GM21423 (cell line): Measurements from ENCODE around the gene ATL2.
"Not testable (repeated sequence)": the region's sequence is repeated elsewhere in the genome, so short reads cannot be mapped to it uniquely, and the experiment has no call there.

Experiments
- ATAC-seq: cut with Tn5 transposase; IDR thresholded peaks from one replicate; pipeline ENCODE4 v1.9.1; 2021; ENCODE audit warnings: mild to moderate bottlenecking, moderate library complexity; ENCODE audit not compliant: unreplicated experiment

Gene ATL2

DNA sequence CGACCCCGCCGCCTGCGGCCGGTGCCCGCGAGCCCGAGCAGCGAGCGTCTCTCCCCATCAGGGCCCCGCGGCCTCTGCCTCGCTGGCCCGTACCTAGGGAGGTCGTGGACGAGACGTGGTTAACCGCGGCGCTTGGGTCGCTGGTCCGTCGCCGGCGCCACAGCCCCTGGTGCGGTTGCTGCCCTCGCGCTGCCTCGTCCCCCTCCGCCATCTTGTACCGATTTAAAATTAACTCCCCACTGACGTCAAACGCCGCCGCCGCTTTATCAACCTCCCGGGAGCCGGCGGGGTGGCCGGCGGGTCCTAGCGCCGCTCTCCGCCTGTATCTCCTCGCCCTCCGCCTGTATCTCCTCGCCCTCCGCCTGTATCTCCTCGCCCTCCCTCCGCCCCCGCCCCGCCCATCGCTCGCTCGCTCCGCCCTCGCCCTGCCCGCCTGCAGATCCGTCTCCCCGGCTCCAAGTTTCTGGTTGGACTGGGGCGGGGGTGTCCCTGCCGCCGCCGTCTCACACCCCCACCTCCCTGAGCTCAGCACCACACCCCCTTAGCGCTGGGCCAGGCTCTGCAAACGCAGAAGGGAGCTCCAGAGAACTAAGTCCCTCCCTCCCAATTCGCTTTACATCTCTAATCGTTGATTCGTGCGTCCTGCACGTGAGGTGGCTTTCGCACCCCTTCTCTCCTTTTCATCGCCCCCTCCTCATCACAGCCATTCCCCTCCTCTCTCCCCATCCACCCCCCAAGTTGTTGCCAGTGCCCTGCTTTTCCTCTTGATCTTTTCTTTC, at the start of gene ATL2:
TSS of gene ATL2 (minus strand) at position 224 of the 779 bp plus-strand sequence. CDS start at position 211, 13 bp downstream.
- peak; percentile 85 for ATAC-seq

DNA sequence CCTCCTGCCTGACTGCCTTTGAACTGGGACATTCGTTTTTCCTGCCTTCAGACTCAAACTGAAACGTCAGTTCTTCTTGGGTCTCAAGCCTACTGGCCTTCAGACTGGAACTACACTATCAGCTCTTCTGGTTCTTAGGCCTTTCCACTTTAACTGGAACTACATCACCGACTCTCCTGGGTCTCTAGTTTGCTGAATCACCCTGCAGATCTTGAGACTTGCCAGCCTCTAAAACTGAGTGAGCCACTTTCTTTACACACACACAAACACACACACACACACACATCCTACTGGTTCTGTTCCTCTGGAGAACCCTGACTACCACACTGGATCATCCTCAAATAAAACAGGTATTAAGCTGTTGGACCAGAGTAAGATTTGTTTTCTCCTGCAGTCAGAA, 46.7 kb upstream of the ATL2 start:
- no peak for ATAC-seq

DNA sequence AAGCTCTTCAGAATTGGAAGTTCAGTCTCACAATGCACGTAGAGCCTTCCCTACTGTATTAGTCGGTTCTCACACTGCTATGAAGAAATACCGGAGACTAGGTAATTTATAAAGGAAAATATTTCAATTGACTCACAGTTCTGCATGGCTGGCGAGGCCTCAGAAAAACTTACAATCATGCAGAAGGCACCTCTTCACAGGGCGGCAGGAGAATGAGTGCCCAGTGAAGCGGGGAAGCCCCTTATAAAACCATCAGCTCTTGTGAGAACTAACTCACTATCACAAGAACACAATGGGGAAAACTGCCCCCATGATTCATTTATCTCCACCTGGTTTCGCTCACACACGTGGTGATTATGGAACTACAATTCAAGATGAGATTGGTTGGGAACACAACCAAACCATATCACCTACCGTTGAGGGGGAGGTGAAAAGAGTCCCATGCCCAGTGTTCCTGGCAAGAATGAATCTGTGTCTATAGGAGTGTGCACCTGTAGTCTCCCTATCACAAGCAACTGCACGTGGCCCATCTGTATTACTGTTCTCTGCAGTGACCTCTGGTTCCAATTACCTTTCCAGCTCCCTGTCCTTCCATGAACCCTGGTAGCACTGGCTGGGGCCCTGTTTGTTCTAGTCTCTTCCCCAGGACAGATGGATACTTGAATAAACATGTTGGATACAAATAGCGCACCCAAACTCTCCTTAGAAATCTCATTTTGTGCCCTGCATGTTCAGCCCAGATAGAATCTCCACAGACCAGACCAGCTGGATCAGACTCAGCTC, 44.4 kb upstream of the ATL2 start:
- ATAC-seq = no peak

DNA sequence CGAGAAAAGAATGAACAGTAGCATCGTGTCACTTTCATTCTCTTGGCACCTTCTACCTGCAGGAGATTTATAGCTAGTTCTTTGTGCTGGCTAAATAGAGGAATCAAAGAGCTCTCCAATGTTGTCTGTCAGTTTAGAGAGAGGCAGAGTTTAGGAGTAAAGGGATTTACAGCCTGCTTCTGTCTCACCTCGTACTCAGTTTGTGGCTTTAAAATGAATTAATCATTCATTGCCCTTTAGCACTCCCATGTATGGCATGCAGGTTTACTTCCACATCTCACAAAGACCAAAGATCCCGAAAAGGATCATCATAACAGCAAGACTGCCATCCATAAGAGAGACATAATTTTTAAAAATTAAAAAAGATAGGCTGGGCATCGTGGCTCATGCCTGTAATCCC, 42.4 kb upstream of the ATL2 start:
- ATAC-seq = no peak

DNA sequence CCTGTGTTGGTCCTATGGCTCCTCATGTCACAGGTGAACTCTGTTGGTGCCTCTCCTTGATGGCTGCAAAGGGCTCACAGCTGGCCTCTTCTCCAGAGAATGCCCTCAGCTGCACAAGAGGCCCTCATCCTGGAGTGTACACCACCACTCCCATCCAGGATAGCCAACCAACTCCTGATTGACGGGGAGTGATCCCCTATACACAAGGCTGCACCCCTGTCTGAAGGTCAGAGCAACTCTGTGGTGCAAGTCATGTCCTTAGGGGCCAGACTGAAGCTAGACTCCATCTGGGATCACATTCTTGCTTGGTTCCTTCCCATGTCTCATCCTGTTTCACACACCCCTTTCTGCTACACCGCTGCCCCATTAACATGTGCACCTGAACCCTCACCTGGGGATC, 41.7 kb upstream of the ATL2 start:
- no peak for ATAC-seq

DNA sequence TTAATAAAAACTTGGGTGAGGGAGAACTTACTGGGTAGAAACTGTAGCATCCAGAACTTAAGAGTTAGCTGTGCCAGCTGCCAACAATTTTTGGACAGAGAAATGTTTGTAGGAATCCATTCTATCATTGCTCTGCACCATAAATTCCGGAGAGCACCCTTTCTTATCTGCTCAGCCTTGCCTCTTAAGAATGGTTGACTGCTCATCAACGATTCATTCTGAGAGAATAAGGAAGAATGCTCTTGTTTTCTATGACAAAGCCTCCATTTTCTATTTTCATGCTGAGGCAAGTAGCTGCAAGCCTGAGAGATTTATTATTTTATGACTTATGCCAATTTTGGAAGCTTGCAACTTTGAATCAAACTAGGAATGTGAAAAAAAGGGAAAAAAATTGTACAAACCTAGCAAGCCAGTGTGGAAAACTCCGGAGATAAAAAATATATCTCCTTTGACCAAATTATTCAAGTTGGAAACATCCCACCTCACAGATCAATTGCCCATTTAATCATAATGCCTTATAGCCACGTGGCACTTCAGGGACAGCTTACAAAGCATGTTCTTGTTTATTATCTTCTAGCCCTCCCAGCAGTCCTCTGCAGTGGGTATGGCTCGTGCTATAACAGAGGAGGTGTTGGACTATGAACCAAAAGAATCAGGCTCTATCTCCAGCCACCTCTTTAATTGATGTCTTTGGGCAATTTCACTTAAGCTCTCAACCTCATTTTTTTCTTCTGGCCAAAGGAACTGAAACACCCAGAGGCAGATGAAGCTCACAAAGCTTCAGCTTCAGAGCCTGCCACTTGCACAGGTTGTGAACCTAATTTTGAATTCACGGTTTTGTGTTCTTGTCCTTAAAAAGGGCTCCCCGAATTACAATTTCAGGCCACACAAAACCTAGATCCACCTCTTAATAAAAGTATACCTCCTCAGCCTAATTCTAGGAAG, 40.9 kb upstream of the ATL2 start:
- no peak for ATAC-seq

DNA sequence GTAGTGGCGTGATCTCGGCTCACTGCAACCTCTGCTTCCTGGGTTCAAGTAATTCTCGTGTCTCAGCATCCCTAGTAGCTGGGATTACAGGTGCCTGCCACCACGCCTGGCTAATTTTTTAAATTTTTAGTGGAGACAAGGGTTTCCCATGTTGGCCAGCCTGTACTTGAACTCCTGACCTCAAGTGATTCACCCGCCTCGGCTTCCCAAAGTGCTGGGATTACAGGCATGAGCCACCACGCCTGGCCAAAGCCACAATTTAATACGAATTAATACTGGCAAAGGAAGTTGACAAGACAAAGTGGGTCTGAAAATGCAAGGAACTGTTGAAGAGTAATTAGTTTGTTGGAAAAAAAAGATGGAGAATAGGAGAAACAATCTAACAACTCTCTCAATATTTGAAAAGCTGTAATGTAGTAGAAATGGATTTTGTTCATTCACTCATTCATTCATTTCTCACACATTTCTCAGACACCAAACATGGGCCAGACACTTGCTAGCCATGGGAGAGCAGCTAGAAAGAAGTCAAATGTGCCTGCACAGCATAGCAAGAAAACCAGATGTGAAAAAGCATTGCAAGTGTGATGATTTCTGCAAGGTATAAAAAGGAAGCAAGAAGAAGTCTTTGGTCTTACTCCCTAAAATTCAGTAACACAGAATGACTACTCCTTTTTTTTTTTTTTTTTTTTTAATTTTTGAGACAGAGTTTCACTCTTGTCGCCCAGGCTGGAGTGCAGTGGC, 39.4 kb upstream of the ATL2 start:
- no peak for ATAC-seq

DNA sequence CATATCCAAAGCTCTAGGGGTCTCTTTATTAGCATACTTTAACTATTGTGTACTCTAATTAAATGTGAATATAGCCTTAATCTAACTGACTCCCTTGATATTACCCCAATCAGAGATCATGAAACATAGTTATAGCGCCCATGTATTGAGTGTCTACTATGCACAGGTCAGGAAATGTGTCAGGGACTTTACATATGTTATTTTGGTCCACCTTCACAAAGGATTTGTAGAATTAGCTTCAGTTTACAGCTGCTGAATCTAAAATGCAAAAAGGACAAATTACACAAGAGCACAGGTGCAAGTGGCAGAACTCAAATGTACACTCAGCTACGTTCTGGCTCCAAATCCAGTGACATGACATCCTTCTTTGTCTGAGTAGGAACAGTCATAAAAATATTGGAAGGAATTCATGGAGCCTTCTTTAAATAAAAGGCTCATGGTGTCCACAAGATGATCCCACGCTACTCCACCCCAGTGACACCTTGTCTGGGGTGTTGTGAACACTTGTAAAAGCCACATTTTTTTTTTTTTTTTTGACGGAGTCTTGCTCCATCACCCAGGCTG, 38.7 kb upstream of the ATL2 start:
- ATAC-seq = no peak

DNA sequence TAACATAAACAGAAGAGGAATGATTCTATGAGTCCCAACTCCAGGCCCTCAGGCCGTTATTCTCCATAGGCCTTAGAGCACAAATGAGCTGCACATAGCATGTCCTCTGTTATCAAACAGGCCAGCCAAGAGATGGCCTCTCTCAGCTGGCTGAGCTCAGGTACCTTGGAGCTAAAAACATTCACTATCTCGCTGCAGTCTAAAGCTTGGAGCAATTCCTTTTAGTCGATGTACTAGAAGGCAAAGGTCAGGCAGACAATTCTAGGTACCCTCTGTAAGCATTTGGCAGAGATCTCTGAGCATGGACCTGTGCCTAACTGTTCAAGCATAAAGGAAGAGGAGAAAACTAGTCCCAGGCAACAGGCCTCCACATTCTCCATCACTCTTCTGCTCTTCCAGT, 38.0 kb upstream of the ATL2 start:
- no peak for ATAC-seq

DNA sequence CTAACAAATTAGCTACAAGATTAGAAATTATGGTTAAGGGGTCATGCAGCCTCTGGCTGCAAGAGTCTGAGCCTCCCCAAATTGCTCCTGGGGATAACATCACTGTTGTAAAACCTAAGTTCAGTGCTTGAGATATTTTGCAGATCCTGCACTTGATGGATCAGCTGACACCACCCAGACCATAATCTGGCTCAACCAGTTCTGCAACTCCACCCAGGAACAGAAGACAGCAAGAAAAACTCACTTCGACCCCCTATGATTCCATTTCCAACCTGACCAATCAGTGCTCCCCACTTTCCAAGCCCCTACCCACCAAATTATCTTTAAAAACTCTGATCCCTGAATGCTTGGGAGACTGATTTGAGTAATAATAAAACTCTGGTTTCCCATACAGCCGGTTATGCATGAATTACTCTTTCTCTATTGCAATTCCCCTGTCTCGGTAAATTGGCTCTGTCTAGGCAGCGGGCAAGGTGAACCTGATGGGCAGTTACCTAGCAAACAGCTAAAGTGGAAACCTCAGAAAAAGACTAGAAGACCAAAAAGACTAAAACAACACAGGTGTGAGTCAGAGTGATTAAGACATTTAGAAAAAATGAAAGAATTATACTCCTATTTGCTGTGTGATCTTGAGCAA, 35.3 kb upstream of the ATL2 start:
- ATAC-seq = not testable (repeated sequence)

DNA sequence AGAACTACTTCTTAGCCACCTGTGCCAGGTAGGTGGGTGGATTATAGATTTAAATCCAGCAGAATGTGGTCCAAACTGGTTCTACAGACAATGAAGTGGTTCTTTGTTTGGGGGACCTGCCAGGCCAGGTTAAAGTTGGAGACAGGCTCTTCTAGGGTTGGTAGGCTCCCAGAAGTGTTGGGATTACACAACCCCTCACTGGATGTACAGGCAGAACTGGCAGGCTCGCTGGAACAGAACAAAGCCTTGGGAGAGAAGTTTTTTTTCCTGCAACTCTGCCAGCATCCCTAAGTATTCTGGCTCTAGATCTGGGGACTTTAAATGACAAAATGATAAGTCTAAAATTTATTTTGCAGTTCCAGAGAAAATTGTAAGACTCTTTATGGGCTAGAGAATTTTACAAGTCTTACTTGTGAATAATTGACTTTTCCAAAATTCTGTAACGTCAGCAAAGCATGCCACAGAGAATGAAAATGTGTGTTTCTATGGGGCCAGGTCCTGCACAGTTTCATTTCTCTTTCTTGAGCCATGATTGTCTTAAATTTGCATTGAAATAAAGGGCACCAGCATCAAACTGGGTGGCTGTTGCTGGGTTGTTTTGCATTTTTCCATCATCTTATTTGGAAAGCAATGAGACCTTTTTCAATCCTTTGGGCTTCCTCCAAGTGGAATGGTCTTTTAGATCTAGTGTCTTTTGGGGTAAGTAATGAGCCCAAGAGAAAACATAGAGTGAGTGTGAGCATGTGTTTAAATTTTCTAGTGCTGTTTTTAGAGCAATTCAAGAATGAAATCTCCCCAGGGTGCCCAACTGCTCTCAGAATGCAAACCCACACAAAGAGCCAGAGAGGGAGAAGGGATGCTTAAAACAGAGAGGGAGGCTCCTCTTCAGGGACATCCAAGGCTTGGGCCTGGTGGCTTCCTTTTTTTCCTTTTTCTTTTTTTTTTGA, 32.4 kb upstream of the ATL2 start:
- ATAC-seq = peak; percentile 64

DNA sequence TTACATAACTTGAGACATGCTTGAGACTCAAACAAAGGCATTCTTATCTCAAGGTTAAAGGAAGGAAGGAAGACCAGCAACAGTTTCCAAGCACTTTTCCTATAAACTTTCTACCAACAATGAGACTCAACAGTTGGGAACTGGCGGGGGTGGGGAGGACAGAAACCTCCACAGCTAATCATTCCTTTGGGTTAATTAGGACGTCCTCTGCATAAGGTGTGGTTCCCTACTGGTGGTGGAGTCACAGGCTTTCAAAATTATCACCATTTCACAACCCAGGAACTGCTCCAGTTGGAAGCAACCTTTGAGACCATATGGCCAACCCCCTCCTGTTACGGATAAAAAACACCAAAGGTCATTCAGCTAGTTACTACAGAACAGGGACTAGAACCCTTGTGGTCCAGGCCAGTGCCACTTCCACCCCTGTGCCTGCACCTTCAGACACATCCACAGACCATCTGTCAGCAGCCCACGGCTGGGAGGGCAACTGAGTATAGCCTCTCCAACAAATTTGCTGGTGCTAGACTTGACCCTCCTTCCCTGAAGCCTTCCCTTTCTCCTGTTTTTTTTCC, 30.1 kb upstream of the ATL2 start:
- ATAC-seq = no peak

DNA sequence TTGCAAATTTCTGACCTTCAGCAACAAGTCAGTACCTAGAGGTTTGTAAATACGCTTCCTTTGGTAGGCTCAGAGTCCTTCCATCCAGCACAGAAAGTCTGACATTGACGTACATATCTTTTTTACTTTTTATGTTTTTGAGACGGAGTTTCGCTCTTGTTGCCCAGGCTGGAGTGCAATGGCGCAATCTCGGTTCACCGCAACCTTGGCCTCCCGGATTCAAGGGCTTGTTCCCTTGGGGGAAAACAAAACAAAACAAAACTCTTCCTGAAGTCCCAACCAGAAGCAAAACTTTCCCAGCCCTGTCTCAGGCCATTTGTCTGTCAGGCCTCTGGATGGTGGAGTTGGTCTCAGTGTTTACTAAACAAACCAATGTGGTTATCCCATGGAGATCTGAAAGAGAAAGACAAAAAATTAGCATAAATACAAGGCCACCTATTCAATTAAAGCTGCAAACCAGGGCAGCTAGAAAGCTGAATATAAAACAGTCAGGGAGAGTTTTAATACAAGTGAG, 29.6 kb upstream of the ATL2 start:
- no peak for ATAC-seq

DNA sequence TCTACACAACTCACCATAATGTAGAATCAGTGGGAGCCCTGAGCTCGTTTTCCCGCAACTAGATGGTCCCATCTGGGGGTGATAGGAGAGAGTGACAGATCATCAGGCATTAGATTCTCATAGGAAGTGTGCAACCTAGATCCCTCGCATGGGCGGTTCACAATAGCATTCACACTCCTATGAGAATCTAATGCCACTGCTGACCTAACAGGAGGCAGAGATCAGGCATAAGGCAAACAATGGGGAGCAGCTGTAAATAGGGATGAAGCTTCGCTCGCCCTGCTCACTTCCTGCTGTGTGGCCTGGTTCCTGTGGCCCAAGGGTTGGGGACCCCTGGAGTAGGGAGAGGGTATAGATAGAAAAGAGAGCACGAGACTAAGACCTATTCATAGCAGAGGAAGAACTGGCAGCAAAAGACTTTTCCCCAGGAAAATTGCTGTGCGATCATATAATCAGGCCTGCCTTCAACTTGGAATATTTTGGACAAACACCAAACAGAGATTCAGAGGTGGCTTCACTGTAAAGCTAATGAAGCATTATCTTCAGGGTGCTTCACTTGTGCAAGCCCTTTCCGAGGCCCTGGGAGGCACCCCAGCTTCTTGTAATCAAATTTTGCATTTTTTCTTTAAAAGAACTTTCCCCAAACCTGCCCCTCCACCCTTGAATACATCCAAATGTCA, 29.0 kb upstream of the ATL2 start:
- no peak for ATAC-seq

DNA sequence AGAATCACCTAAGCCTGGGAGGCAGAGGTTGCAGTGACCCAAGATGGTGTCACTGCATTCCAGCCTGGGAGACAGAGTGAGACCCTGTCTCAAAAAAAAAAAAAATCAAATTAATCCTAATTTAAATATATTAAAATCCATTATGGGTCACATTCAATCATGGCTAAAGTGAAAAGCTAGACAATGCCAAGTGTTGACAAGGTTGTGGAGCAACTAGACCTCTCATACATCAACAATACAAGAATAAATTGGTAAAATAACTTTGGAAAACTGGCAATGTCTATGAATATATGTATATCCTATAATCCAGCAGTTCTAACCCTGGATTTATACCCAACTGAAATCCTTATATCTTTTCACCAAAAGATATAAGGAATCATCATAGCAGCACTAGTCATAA, 23.4 kb upstream of the ATL2 start:
- no peak for ATAC-seq

DNA sequence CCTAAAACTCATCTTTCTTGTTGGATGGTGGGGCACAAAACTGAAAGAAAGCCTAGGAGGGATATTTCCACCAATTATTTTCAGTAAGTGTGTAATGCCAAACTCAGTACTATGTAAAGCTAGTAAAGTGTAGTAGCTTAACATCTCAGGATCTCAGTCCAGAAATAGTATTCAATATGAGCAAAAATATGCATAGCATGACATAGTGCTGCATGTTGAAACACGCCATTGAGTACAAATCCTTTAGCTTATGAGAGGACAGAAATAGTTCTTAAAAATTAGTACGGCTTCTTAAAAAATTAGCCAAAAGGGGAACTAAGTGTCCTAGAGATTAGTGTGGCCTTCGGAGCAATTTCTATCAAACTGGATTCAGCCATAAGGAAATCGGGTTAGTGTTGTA, 21.7 kb upstream of the ATL2 start:
- no peak for ATAC-seq

DNA sequence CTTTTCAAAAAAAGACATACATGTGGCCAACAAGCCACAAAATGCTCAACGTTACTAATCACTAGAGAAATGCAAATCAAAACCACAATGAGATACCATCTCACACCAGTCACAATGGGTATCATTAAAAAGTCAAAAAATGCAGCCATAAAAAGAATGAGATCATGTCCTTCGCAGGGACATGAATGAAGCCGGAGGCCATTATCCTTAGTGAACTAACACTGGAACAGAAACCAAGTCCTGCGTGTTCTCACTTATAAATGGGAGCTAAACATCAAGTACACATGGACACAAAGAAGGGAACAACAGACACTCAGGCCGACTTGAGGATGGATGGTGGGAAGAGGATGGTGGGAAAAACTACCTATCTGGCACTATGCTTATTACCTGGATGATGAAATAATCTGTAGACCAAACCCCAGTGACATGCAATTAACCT, 17.8 kb upstream of the ATL2 start:
- no peak for ATAC-seq
